ENCODE results near the gene ST14. TPM values are rescaled to one million over a fixed set of nuclear protein-coding genes. Genes with fewer than 3 reads are reported as not detected.

ST14 gene
- total and polyA plus RNA-seq, 2 donors (not counting 3 experiments of a cell fraction or from before 2014, with no cell fraction given) = 0.08 TPM; not detected in 1

DNA sequence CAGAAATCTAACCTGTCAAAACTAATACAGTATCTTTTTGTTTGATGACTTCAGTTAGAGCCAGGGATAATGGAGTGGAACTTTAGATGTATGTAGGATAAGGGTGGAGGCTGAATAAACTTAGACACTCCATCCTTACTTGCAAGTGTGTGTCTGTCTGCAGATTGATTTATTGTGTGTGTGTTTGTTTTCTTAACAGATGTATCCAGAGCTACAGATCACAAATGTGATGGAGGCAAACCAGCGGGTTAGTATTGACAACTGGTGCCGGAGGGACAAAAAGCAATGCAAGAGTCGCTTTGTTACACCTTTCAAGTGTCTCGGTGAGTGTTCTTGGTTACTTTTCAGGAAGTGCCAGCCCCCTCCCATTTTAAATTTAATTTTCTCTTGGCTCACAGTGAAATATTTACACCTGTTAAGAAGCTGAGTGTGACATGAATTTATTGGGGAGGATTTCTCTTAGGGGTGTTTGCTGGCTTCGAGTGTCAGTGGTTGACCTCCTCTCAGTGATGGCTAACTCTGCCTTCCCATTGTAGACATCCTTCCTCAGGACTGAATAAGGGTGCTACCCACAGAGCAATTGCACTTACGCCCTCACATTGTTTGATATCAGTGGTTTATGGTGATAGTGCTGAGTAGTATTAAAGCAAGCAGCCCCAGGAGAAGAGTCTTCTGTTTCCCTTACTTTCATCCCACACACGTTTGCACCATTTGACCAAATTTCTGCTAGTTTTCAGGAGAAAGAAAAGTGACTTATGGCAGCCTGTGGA, 49.1 kb upstream of the ST14 start:
- H3K79me2 ChIP-seq (ENCODE audit: control insufficient read depth, insufficient read depth, low read length) = peaks cover 80% of the 10 kb centered on the region
- H3K4me2 ChIP-seq (ENCODE audit: insufficient read depth, low read length) = no peak overlapping the region
- H2AFZ ChIP-seq (ENCODE audit: low read depth, low read length) = no peak overlapping the region
- FAIRE-seq = no peak
- no peaks in the 10 kb centered on the region for H3K9me3 ChIP-seq (replicated peaks; ENCODE audit: control insufficient read depth, insufficient read depth, low read length)
- H3K9ac ChIP-seq (replicated peaks; ENCODE audit: extremely low read depth, insufficient read depth, low read length) = no peak overlapping the region
- H3K27me3 ChIP-seq (ENCODE audit: control insufficient read depth in 2 of 2, insufficient read depth in 2 of 2, low read length in 2 of 2) = no peaks in the 10 kb centered on the region
- CTCF ChIA-PET = no interaction called here
- H3K4me3 ChIP-seq (replicated peaks in 1 of 3; ENCODE audit: insufficient read depth in 1 of 3, low read depth in 1 of 3, low read length in 3 of 3) = no peak overlapping the region
- POLR2A ChIA-PET = no interaction called here
- intact Hi-C loops (cut with micrococcal nuclease) = no loop called here
- H4K20me1 ChIP-seq (replicated peaks; ENCODE audit: control insufficient read depth, extremely low read depth, insufficient read depth, low read length) = peaks cover 7% of the 10 kb centered on the region
- dilution Hi-C loops (cut with MboI; ENCODE audit: extremely low pct_ligation_motif_present, low sequenced_read_pairs) = no loop called here
- no TSS peak for BruUV-seq (replicated peaks)
- H3K9me1 ChIP-seq (replicated peaks; ENCODE audit: control insufficient read depth, extremely low read depth, insufficient read depth, low read length) = no peaks in the 10 kb centered on the region
- DNase-seq (ENCODE audit: low read depth, low spot score) = no peak
- peaks cover 12 to 16% of the 10 kb centered on the region in 2 experiments for H3K36me3 ChIP-seq (ENCODE audit: control insufficient read depth in 2 of 2, extremely low read depth in 1 of 2, insufficient read depth in 2 of 2, low read length in 2 of 2)
- H3K4me1 ChIP-seq (ENCODE audit: control insufficient read depth, extremely low read depth, insufficient read depth, low read length) = peaks cover 14% of the 10 kb centered on the region
- TF ChIP-seq POLR2AphosphoS5 (IDR thresholded peaks at IDR 0.05; ENCODE audit: insufficient read depth, low read depth, low read length) (no peak), EZH2 (IDR thresholded peaks at IDR 0.05; ENCODE audit: borderline replicate concordance, low read depth, low read length, severe bottlenecking) (no peak), MYC (IDR thresholded peaks at IDR 0.05; ENCODE audit: low read depth, low read length) (no peak), GATA2 (IDR thresholded peaks at IDR 0.05; ENCODE audit: insufficient read depth, insufficient read length, low read depth, low read length) (no peak), POLR2A (IDR thresholded peaks at IDR 0.05; ENCODE audit: low read depth, low read length) (no peak), JUN (IDR thresholded peaks at IDR 0.05; ENCODE audit: borderline replicate concordance, insufficient read depth, insufficient read length, low read depth) (no peak), FOS (IDR thresholded peaks at IDR 0.05; ENCODE audit: borderline replicate concordance, insufficient read depth, low read length) (no peak)
- TF ChIP-seq, protein P1, sequence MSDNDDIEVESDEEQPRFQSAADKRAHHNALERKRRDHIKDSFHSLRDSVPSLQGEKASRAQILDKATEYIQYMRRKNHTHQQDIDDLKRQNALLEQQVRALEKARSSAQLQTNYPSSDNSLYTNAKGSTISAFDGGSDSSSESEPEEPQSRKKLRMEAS (IDR thresholded peaks at IDR 0.05; ENCODE audit: insufficient read depth, insufficient read length) = no peak
- TF ChIP-seq, protein P2, sequence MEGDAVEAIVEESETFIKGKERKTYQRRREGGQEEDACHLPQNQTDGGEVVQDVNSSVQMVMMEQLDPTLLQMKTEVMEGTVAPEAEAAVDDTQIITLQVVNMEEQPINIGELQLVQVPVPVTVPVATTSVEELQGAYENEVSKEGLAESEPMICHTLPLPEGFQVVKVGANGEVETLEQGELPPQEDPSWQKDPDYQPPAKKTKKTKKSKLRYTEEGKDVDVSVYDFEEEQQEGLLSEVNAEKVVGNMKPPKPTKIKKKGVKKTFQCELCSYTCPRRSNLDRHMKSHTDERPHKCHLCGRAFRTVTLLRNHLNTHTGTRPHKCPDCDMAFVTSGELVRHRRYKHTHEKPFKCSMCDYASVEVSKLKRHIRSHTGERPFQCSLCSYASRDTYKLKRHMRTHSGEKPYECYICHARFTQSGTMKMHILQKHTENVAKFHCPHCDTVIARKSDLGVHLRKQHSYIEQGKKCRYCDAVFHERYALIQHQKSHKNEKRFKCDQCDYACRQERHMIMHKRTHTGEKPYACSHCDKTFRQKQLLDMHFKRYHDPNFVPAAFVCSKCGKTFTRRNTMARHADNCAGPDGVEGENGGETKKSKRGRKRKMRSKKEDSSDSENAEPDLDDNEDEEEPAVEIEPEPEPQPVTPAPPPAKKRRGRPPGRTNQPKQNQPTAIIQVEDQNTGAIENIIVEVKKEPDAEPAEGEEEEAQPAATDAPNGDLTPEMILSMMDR (IDR thresholded peaks at IDR 0.05; ENCODE audit: extremely low read depth in 1 of 2, insufficient read depth in 1 of 2, low read depth in 1 of 2, low read length in 2 of 2) = no peak
- H3K27ac ChIP-seq (ENCODE audit: insufficient read depth, low read depth, low read length) = no peak overlapping the region
